Left renal cortex interstitium (tissue), 4 donors: ENCODE data around the gene NDUFAF7. TPM values are rescaled to one million over a fixed set of nuclear protein-coding genes. Genes with fewer than 3 reads are reported as not detected.
"Not testable (repeated sequence)": the region's sequence is repeated elsewhere in the genome, so short reads cannot be mapped to it uniquely, and the experiment has no call there.

Source experiments
- DNase-seq, 4 donors: peaks; one replicate each; pipeline ENCODE4 v3.0.0-alpha.2; 2013; ENCODE audit warnings: low read depth in 4 of 4, low spot score in 2 of 4, missing footprints in 1 of 4
- polyA plus RNA-seq, 4 donors: library from polyadenylated mRNA; unstranded; fragments of 120-200 nt; gene quantifications; one replicate each; pipeline ENCODE4 v1.2.1, GENCODE V29; 2013; ENCODE audit not compliant: insufficient read length in 4 of 4

The NDUFAF7 gene
- polyA plus RNA-seq, 4 donors = 15.6 to 32.5 (median 29.5) TPM

DNA sequence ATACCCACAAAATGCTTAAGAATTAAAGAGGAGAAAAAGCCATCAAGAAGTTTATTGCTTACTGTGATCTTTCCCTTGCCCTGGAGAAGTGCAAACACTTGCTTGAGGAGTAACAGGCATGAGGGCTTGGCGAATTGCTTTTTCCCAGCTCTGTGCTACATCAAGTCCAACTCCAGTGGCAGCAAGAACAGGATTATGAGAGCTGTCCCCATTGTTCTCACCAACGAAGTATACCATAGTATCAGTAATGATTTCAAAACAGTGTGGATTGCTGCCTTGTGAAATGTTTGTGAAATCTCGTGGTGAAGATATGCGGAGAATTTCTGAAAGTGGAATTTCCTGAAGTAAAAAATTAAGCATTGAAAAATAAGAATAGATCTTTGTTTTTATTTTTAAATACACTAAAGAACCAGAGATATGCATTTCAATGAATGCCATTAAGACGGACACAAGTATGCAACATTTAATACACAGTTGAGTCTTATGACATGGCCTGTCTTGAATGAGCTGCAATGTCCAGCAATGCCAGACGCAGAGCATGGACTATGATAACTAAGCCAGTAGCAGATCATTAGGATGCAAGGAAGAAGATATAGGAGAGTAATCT is 43.0 kb downstream of the NDUFAF7 start:
- DNase-seq = no peak

DNA sequence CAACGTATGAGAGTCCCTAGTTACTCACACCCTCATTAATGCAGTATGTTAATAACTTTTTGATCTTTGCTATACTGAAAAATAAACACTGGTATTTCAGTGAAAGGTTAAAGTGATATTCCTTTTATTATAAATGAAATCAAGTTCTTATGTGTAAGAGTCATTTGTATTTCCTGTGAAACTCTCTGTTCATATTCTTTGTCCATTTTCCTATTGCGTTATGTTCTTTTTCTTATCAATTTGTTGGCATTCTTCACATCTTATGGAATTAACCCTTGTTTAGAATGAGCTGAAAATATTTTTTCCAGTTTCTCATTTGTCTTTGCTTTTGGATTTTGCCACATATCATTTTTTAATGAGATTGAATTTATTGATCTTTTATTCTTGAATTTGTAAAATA is 44.8 kb downstream of the NDUFAF7 start:
- DNase-seq = no peak

DNA sequence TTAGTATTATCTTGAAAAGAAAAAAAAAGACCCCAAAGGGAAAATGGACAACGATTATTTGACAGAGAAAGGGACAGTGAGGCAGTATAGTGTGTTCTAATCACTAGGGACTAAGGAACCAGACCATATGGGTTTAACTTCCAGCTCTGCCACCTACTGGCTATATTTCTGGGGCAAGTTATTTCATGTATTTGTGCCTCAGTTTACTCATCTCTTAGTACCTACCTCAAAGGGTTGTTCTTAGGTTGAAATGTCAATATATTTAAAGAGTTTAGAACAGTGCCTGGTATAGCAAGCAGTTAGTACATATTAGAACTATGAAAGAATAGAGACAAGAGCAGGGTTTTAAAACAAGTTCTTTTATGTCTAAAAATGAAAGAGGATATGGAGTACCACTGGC is 50.5 kb downstream of the NDUFAF7 start:
- no peak for DNase-seq

DNA sequence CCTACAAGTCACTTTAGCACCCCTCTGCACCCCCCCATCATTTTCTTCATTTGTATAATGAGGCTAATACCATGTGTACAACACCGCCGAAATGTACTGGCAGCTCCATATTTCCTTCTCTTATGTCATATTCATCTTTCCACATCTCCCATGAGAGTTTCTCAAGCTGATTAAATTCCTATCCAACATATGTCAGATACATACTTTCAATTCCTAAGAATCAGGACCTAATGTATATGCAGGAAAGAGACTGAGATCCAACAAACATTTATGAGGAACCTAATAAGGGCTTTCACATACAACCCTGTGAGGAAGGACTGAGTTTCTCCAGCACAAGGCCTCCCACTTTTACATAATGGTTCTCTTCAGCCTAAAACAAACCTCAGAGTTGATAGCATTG is 51.3 kb downstream of the NDUFAF7 start:
- no peak for DNase-seq

DNA sequence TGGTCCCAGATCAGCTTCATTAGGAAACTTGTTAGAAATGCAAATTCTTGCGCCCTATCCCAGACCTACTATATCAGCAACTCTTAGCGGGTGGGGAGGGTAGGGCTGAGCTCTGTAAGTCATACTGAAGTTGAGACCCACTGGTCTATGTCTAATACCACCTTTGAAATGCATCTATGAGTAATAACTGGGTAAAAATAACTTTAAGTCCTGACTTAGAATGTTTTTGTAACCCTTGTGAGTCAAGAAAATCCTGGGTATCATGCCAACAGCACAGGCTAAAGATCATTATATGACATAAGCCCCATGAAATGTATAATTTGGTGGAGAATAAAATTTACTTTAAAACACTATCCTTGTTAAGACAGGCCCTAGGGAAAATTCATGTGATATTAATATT is 51.7 kb downstream of the NDUFAF7 start:
- DNase-seq = no peak

DNA sequence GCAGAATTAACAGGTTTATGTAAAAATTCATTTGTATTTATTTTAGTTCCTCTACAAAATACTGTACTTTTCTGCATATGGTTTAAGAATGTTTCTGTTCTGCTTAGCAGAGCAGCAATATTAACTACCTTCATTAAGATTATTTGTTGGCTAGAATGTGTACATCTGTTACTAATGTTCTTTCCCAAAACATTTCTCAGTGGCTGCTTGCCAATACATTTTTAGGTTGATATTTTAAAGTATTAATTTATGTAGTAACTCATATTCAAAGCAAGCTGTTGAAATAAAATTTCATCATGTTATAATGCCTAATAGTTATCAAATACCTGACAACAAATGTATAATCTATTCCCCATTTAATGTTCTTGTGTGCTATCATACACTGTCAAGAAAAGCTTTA is 52.9 kb downstream of the NDUFAF7 start:
- no peak for DNase-seq

DNA sequence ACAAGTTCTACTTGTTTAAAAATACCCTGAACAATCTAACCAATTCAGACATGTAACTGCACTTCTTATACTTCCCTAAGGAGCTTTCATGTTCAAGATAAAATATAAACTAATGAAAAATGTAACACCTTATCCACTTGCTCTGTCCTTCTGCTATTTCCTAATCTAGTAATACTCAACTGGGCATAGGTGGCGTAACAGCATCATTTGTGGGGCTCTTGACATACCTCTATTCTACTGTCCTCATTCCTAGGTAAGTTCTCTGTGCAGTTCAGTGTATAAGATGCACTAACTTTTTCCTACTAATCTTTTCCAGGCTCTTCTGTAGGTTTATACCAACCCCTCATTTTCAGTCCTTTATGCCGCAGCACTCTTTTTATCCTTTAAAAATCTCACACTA is 56.5 kb downstream of the NDUFAF7 start:
- no peak for DNase-seq

DNA sequence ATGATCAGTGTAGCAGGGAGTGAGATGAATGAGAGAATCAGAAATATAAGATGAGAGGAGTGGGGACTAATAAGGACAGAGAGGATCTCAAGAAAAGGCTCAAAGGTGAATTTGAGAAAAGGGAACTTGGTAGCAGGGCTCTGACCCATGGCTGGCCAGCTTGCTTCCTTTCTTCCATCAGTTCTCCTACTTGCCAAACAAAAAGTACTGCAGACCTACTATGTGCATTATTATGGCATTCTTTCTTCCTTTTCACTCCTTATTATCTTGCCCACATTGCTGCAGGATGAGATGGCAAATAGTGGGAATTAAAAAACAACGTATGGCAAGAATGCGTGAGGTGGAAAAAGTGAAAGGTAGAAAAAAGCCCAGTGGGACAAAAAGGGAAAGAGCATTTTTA is 60.2 kb downstream of the NDUFAF7 start:
- DNase-seq = no peak

DNA sequence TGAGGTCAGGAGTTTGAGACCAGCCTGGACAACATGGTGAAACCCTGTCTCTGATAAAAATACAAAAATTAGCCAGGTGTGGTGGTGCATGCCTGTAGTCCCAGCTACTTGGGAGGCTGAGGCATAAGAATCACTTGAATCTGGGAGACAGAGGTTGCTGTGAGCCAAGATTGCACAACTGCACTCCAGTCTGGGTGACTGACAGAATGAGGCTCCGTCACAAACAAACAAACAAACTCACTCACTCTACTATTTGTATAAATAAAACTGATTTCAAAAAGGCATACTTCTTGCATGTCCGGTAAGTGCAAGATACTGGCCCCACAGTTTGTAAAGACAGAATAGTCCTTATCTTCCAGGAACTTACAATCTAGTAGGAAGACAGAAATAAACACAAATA is 63.4 kb downstream of the NDUFAF7 start:
- not testable (repeated sequence) for DNase-seq

DNA sequence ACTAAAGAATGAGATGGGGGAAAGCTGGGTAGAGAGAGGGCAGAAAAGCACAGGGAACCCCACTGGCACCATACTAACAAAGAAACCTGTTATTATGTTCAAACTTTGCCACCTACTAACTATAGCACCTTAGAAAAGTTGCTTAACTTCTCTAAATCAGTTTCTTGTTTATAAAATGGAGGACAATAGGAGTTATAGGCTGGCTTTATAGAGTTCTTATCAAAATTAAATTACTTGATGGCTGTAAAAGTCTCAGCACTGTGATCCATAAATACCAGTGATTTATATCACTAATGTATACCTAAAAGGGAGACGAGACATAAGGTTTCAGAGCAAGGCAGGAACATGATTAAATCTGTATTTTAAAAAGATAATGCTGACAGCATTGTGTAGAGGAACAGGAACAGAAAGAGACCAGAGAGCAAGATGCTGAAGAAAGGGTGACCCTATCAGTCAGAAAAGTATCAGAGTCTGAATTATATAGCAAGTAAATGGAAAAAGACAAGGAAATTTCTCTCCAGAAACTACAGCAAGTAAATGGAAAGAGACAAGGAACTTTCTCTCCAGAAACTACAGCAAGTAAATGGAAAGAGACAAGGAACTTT is 64.1 kb downstream of the NDUFAF7 start:
- no peak for DNase-seq

DNA sequence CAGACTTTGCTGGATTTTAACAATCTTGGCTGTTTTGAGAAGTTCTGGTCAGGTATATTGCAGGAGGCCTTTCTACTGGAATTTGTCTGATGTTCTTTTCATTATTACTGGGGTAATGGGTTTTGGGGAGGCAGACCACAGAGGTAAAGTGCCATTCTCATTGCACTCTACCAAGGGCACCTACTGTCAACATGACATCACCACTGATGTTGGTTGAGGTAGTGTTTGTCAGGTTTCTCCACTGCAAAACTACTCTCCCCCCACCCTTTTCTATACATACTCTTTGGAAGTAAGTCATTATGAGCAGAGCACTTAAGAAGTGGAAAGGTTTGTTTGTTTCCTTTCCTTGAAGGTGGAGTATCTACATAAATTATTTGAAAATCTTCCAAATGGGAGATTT is 66.2 kb downstream of the NDUFAF7 start:
- no peak for DNase-seq

Other genes with a start within 250 kb of the NDUFAF7 start
- 10 to 100 TPM; 18.3 to 25.9 (median 22.9) TPM for gene HEATR5B, start 147.3 kb upstream of the NDUFAF7 start, polyA plus RNA-seq
- gene GPATCH11, start 147.1 kb upstream of the NDUFAF7 start, polyA plus RNA-seq = 10 to 100 TPM in 2 of 4 donors, 1 to 10 TPM in 2; 8.7 to 11.2 (median 10.3) TPM
- 10 to 100 TPM; 31.1 to 38.9 (median 32.9) TPM for gene EIF2AK2, start 74.7 kb upstream of the NDUFAF7 start, polyA plus RNA-seq
- not detected for gene SULT6B1, start 43.0 kb upstream of the NDUFAF7 start, polyA plus RNA-seq
- gene CEBPZOS, start 35.2 kb upstream of the NDUFAF7 start, polyA plus RNA-seq = 10 to 100 TPM; 47.7 to 65.8 (median 57.8) TPM
- 10 to 100 TPM; 70.3 to 95.6 (median 84.5) TPM for gene CEBPZ, start 62 bp upstream of the NDUFAF7 start, polyA plus RNA-seq
- gene PRKD3, start 93.2 kb downstream of the NDUFAF7 start, polyA plus RNA-seq = 10 to 100 TPM; 43.9 to 54.9 (median 50.4) TPM
- 10 to 100 TPM; 11.5 to 15.1 (median 14.0) TPM for gene QPCT, start 113.0 kb downstream of the NDUFAF7 start, polyA plus RNA-seq